NCI-H226 (cell line): ENCODE data around the gene COX17.

Experiments used
- DNase-seq: peaks from one replicate; pipeline ENCODE4 v3.0.0-alpha.2; 2015

Gene COX17

GRCh38 chr3:119673875-119674274 is 3.3 kb downstream of the COX17 start:
- DNase-seq = no peak

DNA sequence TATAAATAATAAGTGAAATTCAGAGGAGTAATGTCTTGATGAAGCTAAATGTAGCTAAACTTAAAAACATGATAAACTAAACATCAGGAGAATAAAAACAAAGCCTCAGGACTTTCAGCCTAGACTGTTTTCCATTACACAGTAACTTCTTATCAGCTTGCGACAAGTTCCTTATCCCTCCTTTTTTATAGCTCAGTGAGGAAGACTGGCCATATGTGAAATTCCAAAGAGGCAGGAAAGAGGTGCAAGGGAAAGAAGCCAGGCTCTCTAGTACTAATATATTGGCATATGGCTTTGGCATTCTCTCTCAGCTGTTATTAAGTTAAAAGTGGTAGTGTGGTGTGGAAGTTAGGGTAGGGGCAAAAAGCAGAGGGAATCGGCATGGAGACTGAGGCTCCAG is 4.4 kb downstream of the COX17 start:
- no peak for DNase-seq

GRCh38 chr3:119669906-119670570 is 7.2 kb downstream of the COX17 start:
- DNase-seq = no peak

GRCh38 chr3:119665954-119666559 is 11.1 kb downstream of the COX17 start:
- no peak for DNase-seq

DNA sequence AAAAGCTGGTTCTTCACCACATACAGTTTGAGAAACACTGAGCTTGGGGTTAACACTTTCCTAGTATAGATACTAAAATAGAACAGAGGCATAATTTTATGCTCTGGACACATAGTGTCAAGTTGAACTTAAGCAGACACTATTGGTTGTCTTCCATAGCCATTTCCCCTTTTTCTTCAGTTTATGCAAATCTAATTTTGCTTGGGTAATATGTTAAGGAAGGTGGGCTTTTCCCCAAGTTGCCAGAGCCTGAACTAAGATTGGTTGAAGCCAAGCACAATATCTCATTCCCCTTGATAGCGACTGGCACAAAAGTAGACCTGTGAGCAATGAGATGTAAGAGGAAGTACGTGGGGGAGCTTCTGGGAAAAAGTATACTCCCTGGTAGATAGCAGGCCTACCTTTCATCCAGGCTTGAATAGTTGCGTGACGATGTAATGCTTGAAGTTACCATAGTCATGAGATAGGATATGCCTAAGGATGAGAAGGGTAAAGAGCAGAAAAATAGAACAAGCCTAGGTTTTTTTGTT is 12.3 kb downstream of the COX17 start:
- peak; percentile 88 for DNase-seq

GRCh38 chr3:119664370-119664769 is 12.8 kb downstream of the COX17 start:
- no peak for DNase-seq

DNA sequence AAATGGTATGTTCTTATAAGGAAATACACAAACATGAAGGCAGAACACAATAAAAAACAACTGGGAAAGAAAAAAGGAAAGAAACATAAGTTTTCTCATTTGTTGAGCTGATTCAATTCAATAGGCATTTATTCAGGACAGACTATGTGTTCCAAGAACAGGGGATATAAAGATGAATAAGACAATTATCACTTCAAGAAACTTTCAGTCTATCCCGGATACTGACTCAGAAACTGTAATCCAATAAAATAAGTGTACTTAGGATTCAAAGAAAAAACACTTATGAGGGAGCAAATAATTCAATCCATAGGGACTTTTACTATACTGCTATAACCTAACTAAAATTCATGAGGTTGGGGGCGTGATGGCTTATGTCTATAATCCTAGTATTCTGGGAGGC is 13.3 kb downstream of the COX17 start:
- no peak for DNase-seq

GRCh38 chr3:119662604-119663373 is 14.4 kb downstream of the COX17 start:
- no peak for DNase-seq

DNA sequence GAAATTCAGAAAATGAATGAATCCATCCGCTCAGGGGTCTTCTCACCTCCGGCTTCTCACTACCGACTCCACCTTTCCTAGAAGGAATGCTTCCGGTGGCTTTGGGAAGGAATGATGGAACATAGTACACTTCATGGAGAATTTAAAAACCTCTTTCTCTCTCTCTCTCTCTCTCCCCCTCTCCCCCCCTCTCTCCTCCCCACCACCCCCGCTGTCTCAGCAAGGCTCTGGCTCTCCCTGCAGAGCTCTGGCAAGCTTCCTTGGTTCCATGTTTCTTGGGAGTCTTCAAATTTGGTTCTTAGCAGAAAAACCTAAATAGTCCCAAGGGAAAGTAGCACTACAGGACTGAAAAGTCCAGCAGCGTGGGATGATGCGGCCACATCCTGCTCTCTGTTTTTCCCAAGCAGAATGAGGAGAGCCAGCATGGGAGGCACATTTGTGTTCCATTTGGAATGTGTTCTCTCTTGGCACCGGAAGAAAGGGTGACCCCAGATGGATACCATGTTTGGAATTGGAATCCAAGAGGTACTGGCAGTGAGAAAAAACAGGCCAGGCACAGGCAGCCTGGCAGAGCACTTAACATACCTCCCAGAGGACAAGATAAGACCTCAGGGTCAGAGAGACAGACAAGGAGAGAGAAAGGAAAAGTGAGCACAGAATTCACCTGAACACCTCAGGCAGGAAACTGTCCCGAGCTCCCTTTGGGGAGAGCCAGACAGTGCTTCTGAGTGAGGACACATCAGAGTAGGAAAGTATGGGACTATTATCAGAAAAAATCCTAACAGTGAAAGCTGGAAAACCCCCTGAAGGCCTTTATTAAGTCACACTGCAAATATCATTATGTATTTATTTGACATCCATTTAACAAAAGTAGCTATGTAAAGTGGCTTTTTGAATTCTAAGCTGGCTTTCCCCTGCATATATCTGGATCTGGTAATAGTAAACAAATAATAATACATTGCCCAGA is 16.4 kb downstream of the COX17 start, which contains the start of gene POPDC2:
Gene POPDC2, minus strand, starts transcription at position 116 of the 967 bp plus-strand sequence. CDS start 166 bp downstream, outside the sequence.
- DNase-seq = no peak

DNA sequence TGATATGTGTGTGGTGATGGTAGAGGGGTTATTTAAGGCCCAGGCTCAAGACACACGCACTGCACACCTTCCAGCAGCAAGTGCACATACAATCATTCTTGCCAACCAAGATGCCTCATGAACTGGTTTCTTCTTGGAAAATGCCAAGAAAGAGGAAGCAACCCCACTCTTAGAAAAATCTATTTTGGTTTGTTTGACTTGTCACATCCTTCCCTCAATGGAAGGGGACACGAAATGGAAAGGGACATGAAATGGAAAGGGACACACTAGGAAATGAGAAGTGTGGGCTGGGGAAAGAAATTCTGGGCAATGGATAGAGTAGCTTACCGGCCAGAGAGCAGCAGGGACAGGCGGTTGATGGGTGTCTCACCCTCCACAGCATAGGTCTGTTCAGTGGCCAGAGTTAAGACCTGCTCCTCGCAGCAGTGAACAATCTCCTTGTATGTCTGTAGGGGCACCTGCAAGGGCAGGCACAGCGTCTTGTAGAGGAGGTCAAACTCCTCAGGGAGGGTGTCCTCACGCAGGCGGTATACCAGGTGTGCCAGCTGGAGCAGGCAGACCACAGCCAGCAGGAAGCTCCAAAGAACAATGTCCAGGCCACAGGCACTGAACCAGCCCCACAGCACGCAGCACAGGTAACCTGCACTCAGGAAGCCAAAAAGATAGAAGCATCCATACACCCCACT is 17.5 kb downstream of the COX17 start:
- DNase-seq = no peak

- DNase-seq = no peak
These were observed 18.2 kb downstream of the COX17 start for GRCh38 chr3:119658994-119659393.

GRCh38 chr3:119657887-119658702 is 19.1 kb downstream of the COX17 start:
- no peak for DNase-seq

- no peak for DNase-seq
These were observed 23.3 kb downstream of the COX17 start for GRCh38 chr3:119653876-119654275.

DNA sequence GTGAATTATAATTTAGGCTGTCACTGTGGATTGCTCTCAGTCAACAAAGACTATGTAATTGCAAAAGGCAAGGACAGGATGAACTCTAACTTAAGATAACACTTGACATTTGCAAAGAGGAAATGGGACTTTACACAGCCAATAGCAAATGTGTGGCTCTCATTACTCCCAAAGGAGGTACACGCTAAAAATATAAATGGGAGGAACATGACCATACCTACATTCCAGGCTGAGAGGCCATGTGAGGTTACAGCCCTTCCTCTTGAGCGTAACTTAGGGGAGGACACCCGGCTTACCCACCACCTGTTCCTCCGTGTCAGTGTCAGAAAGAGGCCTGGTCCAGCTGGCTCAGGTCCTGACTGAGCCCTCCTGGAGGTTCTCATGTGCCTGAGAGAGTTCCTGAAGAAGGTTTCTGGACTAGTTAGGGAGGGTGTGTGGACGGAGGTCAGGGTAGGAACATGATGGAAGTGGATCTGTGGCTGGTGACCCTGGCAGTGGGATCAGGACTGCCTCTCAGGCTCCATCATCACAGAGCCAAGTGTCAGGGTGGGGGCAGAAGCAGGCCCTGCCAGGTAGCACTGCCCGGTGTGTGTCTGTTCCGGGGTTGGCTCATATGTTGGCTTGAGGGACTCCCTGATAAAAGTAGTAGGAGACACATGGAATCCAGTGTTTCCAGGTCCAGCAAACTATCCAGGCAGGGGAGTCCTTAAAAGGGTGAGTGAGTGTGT is 24.7 kb downstream of the COX17 start:
- no peak for DNase-seq

DNA sequence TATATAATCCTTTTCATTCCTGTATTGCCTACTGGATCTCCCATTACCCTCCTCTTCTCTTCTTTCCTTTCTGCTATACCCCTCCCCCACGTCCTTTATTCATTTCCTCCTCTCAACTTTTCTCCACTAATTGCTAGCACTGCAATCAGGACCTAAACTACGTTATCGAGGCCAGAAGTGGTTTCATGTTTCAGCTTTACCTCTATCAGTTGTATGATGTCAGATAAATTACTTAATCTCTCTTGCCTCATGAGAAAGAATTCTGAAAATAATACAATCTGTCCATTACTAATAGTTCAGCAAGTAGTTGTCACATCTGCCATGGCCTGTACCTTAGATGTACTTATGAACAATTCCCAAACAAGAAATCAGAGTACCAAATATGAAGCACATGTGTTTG is 27.4 kb downstream of the COX17 start:
- no peak for DNase-seq

GRCh38 chr3:119647843-119648575 is 29.2 kb downstream of the COX17 start:
- DNase-seq = no peak

GRCh38 chr3:119647171-119647570 is 30.0 kb downstream of the COX17 start:
- DNase-seq = no peak

DNA sequence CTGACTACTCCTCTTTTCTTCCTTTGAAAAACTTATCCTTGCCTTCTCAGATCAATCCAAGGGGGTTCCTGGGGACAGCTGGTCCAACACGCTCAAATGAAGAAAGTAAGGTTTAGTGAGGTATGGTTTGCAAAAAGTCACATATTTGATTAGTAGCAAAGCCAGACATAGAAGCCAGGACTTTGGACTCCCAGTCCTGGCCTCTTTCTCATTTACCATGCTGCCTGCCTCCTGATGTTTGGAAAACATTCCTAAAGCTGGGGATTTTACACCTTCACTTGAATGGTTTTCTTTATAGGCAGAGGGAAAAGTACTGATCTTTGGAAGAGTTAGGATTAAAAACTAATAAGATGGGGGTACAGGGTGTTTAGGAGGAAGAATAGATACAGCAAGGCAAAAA is 31.4 kb downstream of the COX17 start:
- no peak for DNase-seq

DNA sequence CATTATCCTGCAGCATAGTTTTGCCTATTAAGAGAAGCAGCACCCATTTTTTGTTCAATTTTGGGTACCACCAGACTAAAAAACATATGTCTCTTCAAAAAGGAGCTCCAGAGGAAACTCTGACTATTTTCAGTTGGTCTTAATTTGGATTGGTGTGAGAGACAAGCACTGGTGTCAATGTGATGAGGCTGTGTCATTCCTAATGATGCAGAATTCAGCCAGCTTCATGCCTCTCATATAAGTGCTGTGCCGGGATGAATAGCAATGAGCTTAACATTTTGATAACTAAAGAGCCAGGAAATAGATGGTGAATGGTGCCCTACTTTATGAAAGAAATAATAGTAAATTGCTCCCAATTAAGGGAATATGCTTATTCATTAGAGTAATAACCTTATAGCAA is 32.7 kb downstream of the COX17 start:
- no peak for DNase-seq

DNA sequence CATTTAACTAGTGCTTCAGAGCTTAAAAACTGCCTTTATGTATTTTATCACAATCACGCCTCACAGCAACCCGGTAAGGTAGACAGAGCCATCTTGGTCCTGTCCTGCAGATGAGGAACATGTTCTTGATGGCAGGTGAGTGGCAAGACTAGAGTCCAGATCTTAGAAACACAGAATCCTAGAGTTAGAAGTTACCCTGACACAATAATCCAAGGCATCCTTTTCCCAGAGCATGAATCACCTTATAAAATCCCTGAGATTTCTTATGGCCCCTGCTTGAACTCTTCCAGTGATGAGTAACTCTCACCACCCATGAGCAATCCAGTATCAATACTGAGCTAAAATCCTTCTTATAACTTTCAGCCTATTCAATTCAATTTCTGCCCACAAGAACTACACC is 33.7 kb downstream of the COX17 start:
- DNase-seq = peak; percentile 52
